ENCODE results near the gene ZBTB20.
A peak's percentile ranks its signal among the peaks of the same experiment; 100 is the strongest.

The ZBTB20 gene

GRCh38 chr3:115147329-115148141 lies 447 bp upstream of the ZBTB20 start:
- Histone ChIP-seq H4K20me1 (ENCODE audit: insufficient read depth, low read length) (no peaks in the 10 kb centered on the region), H3K9me3 (ENCODE audit: insufficient read depth, low read length, severe bottlenecking) (no peaks in the 10 kb centered on the region), H3K27ac (ENCODE audit: low read length) (peak overlapping the region; percentile 93), H3K79me2 (ENCODE audit: insufficient read depth, low read length) (peaks cover 14% of the 10 kb centered on the region), H3K4me2 (ENCODE audit: insufficient read depth, low read length) (peak overlapping the region; percentile 92), H3K27me3 (ENCODE audit: insufficient read depth, low read length, poor library complexity) (no peaks in the 10 kb centered on the region), H3K36me3 (ENCODE audit: insufficient read depth, low read length) (no peaks in the 10 kb centered on the region), H3K4me3 (ENCODE audit: low read depth in 1 of 2, low read length in 2 of 2) (peak overlapping the region; percentile 84 to 92), H3K9ac (ENCODE audit: low read depth, low read length) (peak overlapping the region; percentile 98), H2AFZ (ENCODE audit: low read depth, low read length) (peak overlapping the region; percentile 84), H3K4me1 (ENCODE audit: insufficient read depth, low read length) (peaks cover 25% of the 10 kb centered on the region)
- ATAC-seq (ENCODE audit: insufficient read depth, low read depth) = peak; percentile 80
- peak; percentile 99 for DNase-seq
- TF ChIP-seq CTCF (IDR thresholded peaks at IDR 0.05; ENCODE audit: borderline replicate concordance, extremely low read depth, low read length, poor library complexity, severe bottlenecking) = no peak
- TF ChIP-seq EZH2 (IDR thresholded peaks at IDR 0.05; ENCODE audit: borderline replicate concordance, low read depth, low read length, severe bottlenecking) = no peak

GRCh38 chr3:115146032-115146417 lies 1.1 kb downstream of the ZBTB20 start:
- Histone ChIP-seq H3K4me2 (ENCODE audit: insufficient read depth, low read length) (peak overlapping the region; percentile 88), H3K27me3 (ENCODE audit: insufficient read depth, low read length, poor library complexity) (no peaks in the 10 kb centered on the region), H3K79me2 (ENCODE audit: insufficient read depth, low read length) (peaks cover 14% of the 10 kb centered on the region), H3K4me3 (ENCODE audit: low read depth in 1 of 2, low read length in 2 of 2) (peak overlapping the region; percentile 65 to 68), H3K9ac (ENCODE audit: low read depth, low read length) (peak overlapping the region; percentile 82), H4K20me1 (ENCODE audit: insufficient read depth, low read length) (no peaks in the 10 kb centered on the region), H3K9me3 (ENCODE audit: insufficient read depth, low read length, severe bottlenecking) (no peaks in the 10 kb centered on the region), H3K27ac (ENCODE audit: low read length) (peak overlapping the region; percentile 82), H3K36me3 (ENCODE audit: insufficient read depth, low read length) (no peaks in the 10 kb centered on the region), H3K4me1 (ENCODE audit: insufficient read depth, low read length) (peaks cover 25% of the 10 kb centered on the region), H2AFZ (ENCODE audit: low read depth, low read length) (peak overlapping the region; percentile 80)
- peak; percentile 59 for DNase-seq
- ATAC-seq (ENCODE audit: insufficient read depth, low read depth) = no peak
- TF ChIP-seq EZH2 (IDR thresholded peaks at IDR 0.05; ENCODE audit: borderline replicate concordance, low read depth, low read length, severe bottlenecking) (no peak), CTCF (IDR thresholded peaks at IDR 0.05; ENCODE audit: borderline replicate concordance, extremely low read depth, low read length, poor library complexity, severe bottlenecking) (no peak)

GRCh38 chr3:115141033-115141757 lies 5.9 kb downstream of the ZBTB20 start:
- no peak for TF ChIP-seq EZH2 (IDR thresholded peaks at IDR 0.05; ENCODE audit: borderline replicate concordance, low read depth, low read length, severe bottlenecking)
- Histone ChIP-seq H3K27me3 (ENCODE audit: insufficient read depth, low read length, poor library complexity) (no peaks in the 10 kb centered on the region), H3K4me2 (ENCODE audit: insufficient read depth, low read length) (no peak overlapping the region), H3K4me3 (ENCODE audit: low read depth in 1 of 2, low read length in 2 of 2) (no peak overlapping the region), H3K9me3 (ENCODE audit: insufficient read depth, low read length, severe bottlenecking) (no peaks in the 10 kb centered on the region), H3K4me1 (ENCODE audit: insufficient read depth, low read length) (peaks cover 15% of the 10 kb centered on the region), H3K27ac (ENCODE audit: low read length) (no peak overlapping the region), H3K9ac (ENCODE audit: low read depth, low read length) (no peak overlapping the region), H3K79me2 (ENCODE audit: insufficient read depth, low read length) (0 out of 2 replicates have a peak, but pooled peaks cover 3% of the 10 kb centered on the region), H4K20me1 (ENCODE audit: insufficient read depth, low read length) (no peaks in the 10 kb centered on the region), H3K36me3 (ENCODE audit: insufficient read depth, low read length) (no peaks in the 10 kb centered on the region), H2AFZ (ENCODE audit: low read depth, low read length) (no peak overlapping the region)
- no peak for ATAC-seq (ENCODE audit: insufficient read depth, low read depth)
- DNase-seq = no peak

- Histone ChIP-seq H3K9ac (ENCODE audit: low read depth, low read length) (no peak overlapping the region), H3K79me2 (ENCODE audit: insufficient read depth, low read length) (no peaks in the 10 kb centered on the region), H2AFZ (ENCODE audit: low read depth, low read length) (no peak overlapping the region), H3K4me2 (ENCODE audit: insufficient read depth, low read length) (no peak overlapping the region), H3K36me3 (ENCODE audit: insufficient read depth, low read length) (no peaks in the 10 kb centered on the region), H3K9me3 (ENCODE audit: insufficient read depth, low read length, severe bottlenecking) (no peaks in the 10 kb centered on the region), H3K4me1 (ENCODE audit: insufficient read depth, low read length) (no peaks in the 10 kb centered on the region), H3K27ac (ENCODE audit: low read length) (no peak overlapping the region), H3K4me3 (ENCODE audit: low read depth in 1 of 2, low read length in 2 of 2) (no peak overlapping the region), H4K20me1 (ENCODE audit: insufficient read depth, low read length) (no peaks in the 10 kb centered on the region), H3K27me3 (ENCODE audit: insufficient read depth, low read length, poor library complexity) (no peaks in the 10 kb centered on the region)
- no peak for ATAC-seq (ENCODE audit: insufficient read depth, low read depth)
- TF ChIP-seq CTCF (IDR thresholded peaks at IDR 0.05; ENCODE audit: borderline replicate concordance, extremely low read depth, low read length, poor library complexity, severe bottlenecking) (no peak), EZH2 (IDR thresholded peaks at IDR 0.05; ENCODE audit: borderline replicate concordance, low read depth, low read length, severe bottlenecking) (no peak)
- DNase-seq = no peak
These were observed 8.0 kb downstream of the ZBTB20 start for GRCh38 chr3:115139072-115139471.

Data from DND-41 (cell line).